C4-2B (cell line): Measurements from ENCODE around the gene SH3BP2.

Source experiments
- H3K27ac ChIP-seq: fragments of 450-650 bp; 2 replicates; pipeline ENCODE4 v1.5.1; 2017
- CTCF ChIP-seq: fragments of 450-650 bp; conservative IDR thresholded peaks from 2 replicates; pipeline ENCODE4 v1.5.1; 2017; ENCODE audit warnings: mild to moderate bottlenecking
- ZFX ChIP-seq: fragments of 450-650 bp; IDR thresholded peaks from 2 replicates; pipeline ENCODE4 v1.6.1; 2017

SH3BP2 gene

GRCh38 chr4:2832981-2833670, 40.2 kb downstream of the SH3BP2 start:
- TF ChIP-seq ZFX (no peak), CTCF (no peak)
- H3K27ac ChIP-seq = no peak overlapping the region

- H3K27ac ChIP-seq = no peak overlapping the region
- TF ChIP-seq ZFX (no peak), CTCF (no peak)
These were observed 40.8 kb downstream of the SH3BP2 start for GRCh38 chr4:2833671-2834000.

GRCh38 chr4:2834001-2834921, 41.4 kb downstream of the SH3BP2 start:
- H3K27ac ChIP-seq = no peak overlapping the region
- no peak for TF ChIP-seq CTCF
- TF ChIP-seq ZFX = no peak

GRCh38 chr4:2835978-2836377, 43.1 kb downstream of the SH3BP2 start:
- H3K27ac ChIP-seq = no peak overlapping the region
- TF ChIP-seq CTCF (no peak), ZFX (no peak)

- H3K27ac ChIP-seq = no peak overlapping the region
- TF ChIP-seq CTCF (no peak), ZFX (no peak)
These were observed 43.5 kb downstream of the SH3BP2 start for GRCh38 chr4:2836391-2836859.

- H3K27ac ChIP-seq = no peak overlapping the region
- TF ChIP-seq CTCF (no peak), ZFX (no peak)
These were observed 44.4 kb downstream of the SH3BP2 start for GRCh38 chr4:2837110-2837903.
